Stimulated activated CD8-positive, alpha-beta memory T cell treated with anti-CD3 and anti-CD28 coated beads, Interleukin-15, amount 100 ng/mL, for 24 hours (primary cell): ENCODE results near the gene PNCK.

Experiments used
- DNase-seq: peaks from one replicate; pipeline ENCODE4 v3.0.0-alpha.2; 2020; ENCODE audit warnings: low read depth

Gene PNCK

GRCh38 chrX:153640736-153641575, 32.7 kb downstream of the PNCK start:
- DNase-seq: no peak

GRCh38 chrX:153640045-153640686, 33.4 kb downstream of the PNCK start:
- DNase-seq: no peak

DNA sequence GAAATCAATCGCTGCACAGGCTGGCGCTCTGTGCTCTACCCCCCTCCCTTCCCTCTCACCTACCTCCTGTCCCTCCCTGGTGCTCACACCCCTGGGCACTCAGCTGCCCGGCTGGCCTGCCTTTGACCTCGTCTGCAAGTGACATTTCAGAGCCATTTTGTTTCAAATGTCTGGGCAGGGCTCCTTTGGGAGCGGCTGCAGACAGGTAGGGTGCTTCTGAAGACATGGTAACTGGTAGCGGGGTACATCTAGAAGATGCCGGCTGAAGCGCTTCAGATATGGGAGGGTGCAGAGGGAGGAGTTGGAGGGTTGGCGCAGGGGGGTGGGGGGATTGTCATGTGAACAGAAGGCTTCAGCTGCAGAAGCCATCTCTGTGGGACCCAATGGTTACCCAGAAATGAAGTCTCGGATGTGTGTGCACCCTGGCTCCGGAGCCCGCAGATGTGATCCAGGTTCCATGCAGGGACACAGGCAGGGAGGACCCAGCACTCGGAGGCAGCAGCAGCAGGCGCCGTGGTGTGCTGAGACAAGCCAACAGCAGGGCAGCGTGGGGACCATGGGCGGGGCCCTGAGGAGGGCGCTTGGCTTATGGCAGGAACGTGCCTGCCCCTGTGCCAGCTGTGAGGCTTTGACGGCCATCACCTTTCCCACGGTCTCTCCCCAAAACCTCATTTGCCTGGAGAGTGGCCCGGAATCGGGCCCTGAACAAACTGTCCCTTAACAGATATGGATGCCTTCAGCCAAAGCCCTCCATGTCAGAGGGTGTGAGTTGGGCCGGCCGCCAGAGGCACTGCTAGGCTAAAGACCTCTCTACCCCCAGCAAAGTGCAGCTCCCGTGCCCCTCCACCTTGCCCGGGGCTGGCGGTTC, 34.2 kb downstream of the PNCK start:
- DNase-seq: no peak

DNA sequence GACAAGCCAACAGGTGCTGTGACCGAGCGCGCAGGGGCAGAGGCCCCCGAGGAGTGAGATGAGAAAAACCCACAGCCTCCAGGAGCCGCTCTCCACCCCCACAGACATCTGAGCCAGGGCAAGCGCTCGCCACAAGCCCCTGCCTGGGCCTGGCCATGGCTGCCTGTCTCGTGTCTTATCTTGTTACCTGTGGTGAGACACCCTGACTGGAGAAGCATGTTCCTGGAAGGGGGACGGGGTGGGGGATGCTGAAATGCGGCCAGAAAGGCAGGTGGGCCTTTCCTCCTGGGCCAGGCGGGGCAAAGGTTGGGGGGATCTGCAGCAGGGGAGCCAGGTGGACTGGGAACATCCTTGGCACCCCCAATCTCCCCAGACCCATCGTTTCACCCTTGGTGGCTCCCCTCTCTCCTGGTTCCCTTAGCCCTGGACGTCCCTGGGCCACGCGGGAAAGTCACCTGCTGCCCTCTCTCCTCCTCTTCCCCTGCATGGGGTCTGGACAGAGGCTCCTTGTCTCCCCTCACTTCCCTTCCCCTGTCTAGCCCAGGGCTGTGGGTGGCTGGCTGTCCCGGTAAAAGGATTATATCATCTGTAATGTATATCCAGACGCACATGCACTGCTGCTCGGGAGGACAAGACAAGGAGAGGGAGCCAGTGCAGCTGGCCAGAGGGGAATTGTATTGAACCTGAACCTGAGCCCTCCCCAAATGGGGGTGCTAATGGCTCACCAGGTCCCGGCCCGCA, 35.0 kb downstream of the PNCK start:
- DNase-seq: no peak

DNA sequence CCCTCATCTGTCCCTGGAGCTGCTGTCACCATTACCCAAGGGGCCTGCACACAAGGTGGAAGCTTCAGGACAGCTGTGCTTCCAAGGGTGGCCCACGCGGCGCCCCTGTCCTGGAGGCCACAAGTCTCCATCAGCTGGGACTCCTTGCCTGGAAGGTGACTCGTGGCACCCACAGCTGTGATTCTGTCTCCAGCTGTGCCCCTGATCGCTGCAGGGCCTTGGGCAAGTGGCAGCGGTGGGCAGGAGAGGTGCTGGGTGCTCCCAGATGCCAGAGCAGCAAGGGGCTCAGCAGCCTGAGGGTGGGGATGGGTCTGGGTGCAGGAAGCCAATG, 35.6 kb downstream of the PNCK start:
- DNase-seq: no peak

GRCh38 chrX:153637121-153638040, 36.2 kb downstream of the PNCK start:
- no peak for DNase-seq

- no peak for DNase-seq
Measured at GRCh38 chrX:153636716-153637115, 36.9 kb downstream of the PNCK start.

DNA sequence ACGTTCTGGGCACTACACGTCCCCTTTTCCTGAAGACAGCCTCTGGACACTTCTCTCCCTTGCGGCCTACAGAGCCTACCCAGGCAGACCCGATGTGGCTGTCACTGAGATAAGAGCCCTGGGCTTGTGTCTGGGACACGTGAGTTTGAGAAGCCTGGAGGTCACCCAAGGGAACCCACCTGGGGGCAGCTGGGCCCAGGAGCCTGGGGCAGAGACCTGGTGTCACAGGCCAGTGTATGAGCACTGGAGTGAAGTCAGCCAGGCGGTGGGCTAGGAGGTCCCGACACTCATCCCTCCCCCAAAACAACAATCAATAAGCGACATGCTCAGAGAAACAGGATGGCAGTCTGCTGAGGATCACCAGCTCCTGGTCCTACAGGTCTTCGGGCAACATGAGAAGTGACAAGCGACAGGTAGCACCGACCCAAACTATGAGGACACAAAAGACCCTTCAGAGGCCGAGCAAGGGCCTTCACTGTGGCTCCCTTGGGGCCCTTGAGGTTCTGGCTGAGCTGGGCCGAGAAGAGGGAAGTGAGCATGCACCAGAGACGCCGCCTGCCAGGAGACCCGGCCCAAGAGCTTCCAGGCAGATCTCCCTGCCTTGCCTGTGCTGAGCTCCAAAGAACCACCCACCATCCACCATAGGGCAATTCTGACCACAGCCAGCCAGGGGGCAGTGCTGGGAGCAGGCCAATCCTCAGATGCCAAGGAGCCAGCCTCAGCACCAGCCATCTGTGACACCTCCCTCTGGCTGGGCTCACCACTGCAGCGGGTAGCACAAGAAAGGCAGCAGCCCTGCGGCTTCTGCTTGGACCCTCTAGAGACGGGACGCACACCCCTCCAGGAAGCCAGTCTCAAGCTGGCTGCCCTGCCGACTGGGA, 37.6 kb downstream of the PNCK start:
- no peak for DNase-seq

- no peak for DNase-seq
Measured at GRCh38 chrX:153635388-153635787, 38.2 kb downstream of the PNCK start.

- DNase-seq: no peak
Measured at GRCh38 chrX:153634832-153635231, 38.8 kb downstream of the PNCK start.

- no peak for DNase-seq
Measured at GRCh38 chrX:153634236-153634635, 39.4 kb downstream of the PNCK start.

GRCh38 chrX:153633607-153634180, 39.9 kb downstream of the PNCK start:
- DNase-seq: no peak

DNA sequence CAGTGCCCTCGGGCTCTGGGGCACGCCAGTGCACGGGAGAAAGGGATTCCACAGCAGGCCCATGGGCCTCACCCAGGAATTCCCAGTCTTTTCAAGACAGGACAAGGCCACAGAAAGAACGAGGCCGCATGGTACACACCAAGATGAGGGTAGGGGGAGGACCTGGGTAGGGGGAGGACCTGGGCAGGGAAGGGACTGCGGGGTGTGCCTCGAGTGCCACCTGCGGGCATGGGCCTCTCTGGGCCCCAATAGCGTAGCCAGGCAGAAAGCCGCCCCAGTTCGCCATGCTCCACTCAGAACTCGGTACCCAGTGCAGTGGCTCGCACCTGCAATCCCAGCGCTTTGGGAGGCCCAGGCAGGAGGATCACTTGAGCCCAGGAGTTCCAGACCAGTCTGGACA, 40.6 kb downstream of the PNCK start:
- no peak for DNase-seq

- no peak for DNase-seq
Measured at GRCh38 chrX:153632595-153632946, 41.0 kb downstream of the PNCK start.

DNA sequence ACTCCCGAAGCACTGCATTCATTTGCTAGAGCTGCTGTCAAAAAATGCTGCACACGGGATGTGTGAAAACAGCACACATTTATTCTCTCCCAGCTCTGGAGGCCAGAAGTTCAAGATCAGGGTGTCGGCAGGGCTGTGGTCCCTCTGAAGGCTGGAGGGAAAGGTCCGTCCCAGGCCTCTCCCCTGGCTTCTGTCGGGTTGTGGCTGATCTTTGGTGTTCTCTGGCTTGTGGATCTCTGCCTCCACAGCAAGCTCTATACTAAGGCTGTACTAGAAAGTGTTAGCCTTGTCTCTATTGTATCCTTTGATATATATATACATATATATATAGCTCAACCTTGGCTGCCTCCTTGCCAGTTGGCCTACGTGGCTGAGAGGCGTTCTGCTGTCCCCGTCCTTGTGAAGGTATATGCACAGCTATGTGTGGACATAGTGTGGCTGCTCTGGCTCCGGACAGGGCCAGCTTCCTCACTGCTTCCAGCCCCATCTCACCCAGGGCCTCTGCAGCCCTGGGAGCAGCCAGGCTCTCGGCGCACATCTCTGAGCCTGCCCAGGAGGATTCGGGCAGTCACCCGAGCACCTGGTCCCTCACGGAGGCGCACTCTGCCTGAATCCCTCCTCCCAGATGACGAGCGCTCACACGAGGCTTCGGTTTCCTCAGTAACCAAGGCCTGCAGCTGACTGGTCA, 41.6 kb downstream of the PNCK start:
- DNase-seq: no peak

GRCh38 chrX:153631346-153631745, 42.3 kb downstream of the PNCK start:
- no peak for DNase-seq

DNA sequence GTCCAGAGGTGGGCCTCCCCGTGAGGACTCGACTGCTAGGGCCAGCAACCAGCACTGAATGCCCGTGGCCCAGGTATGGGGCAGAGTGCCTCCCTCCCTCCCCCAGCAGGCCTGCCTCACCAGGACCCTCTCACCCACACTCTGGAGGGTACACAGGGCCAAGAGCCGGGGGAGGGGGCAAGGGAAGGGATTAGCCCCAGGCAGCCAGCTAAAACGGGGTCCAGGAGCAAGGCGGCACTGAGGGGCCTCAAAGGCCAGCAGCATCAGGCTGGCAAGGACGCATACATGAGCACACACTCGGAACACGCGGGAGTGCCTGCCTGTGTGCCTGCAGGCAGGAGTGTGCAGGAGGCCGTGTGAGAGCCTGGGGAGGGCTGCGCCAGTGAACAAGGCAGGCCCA, 44.9 kb downstream of the PNCK start:
- no peak for DNase-seq

DNA sequence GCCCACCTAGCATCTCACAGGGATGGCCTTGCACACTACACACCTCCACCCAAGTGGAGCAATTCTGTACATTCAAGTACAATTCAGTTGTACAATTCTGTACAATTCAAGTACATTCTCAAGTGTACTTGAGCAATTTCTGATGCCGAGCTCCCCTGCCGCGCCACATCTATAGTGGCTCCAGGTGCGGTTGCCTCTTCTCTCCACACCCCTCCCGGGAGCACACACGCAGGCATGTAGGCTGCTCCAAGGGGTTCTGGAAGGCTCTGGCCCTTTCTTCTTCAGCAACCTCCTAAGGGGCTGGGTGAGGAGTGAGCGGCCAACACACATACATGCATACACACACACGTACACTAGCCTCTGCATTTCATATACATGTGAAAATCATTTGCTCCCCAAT, 45.5 kb downstream of the PNCK start:
- DNase-seq: no peak

DNA sequence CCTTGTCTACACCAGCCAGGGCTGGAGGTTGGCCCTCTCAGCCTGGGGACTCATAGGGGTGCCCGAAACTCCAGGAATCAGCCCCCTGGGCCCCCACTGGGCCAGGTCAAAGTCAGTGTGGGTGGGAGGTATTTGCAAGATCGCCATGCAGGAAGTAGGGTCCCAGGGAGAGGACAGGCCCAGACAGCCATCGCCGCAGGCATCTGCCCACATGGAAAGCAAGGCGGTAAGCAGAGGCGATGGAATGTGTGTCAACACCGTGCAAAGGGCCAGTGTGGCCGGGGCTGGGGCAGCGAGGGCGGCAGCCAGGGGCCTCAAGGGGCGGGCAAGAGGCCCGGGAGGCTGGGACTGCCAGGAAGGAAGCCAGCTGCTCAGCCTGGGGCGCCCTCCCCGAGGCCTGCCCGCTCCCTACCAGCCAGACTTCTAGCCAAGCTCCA, 45.9 kb downstream of the PNCK start:
- DNase-seq: no peak
